GM12875 (cell line): ENCODE results near the gene FOXO3.

ENCODE experiments used
- H3K4me3 ChIP-seq: one replicate; pipeline ENCODE4 v1.5.1; 2011; ENCODE audit warnings: low read depth, low read length, control low read depth
- TF ChIP-seq, protein P1 (sequence below): IDR thresholded peaks from 2 replicates; pipeline ENCODE4 v1.5.1; 2011; ENCODE audit warnings: low read depth, mild to moderate bottlenecking, control low read depth, inconsistent platforms, low read length, moderate library complexity, borderline replicate concordance; ENCODE audit not compliant: insufficient read depth

The FOXO3 gene

DNA sequence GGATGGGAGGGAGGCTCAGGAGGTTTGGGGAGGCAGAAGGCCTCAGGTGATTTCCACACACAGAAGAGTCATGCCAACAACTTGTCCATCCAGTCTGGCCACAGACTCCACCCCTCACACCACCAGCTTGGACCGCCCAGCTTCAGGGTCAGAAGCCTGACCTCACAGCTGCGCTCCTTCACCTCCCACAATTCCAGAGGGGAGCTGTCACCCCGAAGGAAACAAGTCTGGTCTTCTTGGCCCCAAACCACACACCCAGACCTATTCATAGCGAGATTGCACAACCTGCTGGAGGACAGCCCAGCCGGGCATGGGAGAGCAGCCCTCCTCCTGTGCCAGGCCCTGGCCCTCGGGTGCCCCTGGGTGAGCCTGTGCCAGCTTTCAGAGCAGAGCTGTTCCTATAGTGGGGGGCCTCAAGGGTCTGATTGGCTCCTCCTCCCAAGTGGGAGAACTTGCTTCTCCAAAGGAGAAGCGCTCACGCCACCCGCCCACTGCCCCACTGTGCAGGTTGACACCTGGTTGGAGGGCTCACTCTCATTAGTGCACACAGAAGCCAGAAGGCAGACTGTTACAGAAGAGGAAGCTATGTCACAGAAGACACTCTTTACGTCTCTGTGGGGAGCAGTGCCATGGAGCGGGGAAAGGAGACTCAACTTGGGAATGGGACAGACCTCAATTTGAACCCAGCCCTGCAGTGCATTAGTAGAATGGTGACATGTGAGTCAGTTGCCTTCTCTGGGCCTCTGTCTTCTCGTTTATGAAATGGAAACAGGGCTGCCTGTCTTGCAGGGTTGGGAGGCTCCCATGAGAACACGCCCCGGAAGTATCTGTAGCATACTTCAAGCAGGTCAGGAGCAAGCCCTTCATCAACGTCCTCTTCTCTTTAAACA is 128.8 kb downstream of the FOXO3 start:
- no peak overlapping the region for H3K4me3 ChIP-seq
- TF ChIP-seq, protein P1, sequence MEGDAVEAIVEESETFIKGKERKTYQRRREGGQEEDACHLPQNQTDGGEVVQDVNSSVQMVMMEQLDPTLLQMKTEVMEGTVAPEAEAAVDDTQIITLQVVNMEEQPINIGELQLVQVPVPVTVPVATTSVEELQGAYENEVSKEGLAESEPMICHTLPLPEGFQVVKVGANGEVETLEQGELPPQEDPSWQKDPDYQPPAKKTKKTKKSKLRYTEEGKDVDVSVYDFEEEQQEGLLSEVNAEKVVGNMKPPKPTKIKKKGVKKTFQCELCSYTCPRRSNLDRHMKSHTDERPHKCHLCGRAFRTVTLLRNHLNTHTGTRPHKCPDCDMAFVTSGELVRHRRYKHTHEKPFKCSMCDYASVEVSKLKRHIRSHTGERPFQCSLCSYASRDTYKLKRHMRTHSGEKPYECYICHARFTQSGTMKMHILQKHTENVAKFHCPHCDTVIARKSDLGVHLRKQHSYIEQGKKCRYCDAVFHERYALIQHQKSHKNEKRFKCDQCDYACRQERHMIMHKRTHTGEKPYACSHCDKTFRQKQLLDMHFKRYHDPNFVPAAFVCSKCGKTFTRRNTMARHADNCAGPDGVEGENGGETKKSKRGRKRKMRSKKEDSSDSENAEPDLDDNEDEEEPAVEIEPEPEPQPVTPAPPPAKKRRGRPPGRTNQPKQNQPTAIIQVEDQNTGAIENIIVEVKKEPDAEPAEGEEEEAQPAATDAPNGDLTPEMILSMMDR = no peak

DNA sequence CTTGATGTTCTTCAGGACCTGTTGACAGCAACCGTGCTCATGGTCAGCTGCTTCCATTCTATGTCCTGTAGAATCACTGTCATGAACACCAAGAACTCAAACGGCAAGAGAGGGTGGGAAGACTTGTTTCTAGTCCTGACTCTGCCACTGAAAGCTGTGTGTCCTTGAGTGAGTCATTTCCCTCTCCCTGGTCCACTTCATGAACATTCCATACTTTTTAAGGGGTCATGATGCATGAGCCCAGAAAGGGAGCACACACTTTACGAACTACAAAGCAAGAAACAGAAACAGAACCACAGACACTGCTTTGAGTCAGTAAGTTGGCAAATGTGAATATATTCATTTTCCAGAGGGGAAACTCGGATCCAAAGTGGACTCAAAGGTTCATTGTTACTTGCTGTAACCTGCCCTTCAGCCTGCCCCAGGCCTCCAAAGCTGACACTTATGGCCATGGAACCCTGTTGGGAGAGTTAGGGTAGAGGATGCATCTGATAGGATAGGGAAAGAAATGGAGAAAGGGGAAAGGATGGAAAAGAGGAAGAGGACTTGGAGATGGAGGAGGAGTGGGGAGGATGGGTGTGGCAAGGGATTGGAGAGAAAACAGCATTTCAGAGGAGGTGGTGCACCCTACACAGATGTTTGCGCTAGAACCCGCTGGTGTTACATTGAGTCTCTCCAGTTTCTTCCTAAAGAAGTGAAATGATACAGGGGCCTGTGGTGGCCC is 129.8 kb downstream of the FOXO3 start:
- TF ChIP-seq, protein P1 = no peak

DNA sequence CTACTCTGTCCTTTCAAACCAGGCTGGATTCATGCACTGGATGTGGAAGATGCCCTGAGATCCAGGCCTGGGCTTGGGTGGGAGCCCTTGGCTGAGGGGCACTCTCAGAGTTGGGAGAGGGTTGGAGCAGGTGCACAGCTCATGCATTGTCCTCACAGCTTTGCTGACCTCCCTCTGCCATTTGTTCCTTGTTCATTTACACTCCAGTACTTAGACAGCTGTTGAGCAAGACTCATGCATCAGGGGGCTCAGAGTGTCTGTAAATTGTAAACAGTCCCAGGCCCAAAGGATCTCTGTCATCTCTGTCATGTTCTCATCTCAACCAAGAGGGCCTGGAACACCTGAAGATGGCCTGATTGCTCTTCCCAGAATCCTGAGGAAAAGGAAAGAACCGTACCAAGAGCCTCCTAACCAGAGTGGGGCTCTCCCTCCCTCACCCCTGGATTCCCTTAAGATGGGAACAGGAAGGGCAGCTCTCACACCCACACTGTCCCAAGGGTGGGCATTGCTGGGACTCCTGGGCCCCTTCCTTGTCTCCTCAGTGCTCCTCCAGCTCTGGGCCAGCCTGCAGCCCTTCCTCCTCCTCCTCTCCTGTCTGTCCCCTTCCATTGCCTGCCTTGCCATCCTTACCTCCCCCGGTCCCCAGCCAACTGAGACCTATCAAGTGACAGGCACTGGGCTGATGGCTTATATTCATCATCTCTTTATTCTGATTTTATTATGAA is 132.9 kb downstream of the FOXO3 start:
- no peak overlapping the region for H3K4me3 ChIP-seq
- TF ChIP-seq, protein P1 = no peak

More for the DNA sequence above, 129.8 kb downstream of the FOXO3 start:
- no peak overlapping the region for H3K4me3 ChIP-seq

DNA sequence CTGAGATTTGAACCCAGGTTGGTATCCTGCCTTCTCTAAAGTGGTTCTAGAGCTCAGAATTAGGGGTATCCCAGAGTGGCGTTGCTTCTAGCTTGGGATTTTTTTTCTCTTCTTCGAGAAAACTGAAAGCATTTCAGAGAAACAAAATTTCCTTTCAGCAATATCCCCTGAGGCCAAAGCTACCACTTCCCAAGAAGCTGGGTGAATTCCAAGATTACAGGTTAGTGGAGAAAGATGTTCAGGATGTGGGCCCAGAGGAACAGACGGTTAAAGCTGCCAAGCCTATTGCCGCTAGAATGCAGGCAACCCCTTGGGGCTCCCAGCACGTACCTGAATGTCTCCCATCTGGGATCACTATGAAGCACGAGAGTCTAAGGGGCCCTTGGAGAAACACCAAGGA is 134.1 kb downstream of the FOXO3 start:
- TF ChIP-seq, protein P1 = no peak
- no peak overlapping the region for H3K4me3 ChIP-seq

DNA sequence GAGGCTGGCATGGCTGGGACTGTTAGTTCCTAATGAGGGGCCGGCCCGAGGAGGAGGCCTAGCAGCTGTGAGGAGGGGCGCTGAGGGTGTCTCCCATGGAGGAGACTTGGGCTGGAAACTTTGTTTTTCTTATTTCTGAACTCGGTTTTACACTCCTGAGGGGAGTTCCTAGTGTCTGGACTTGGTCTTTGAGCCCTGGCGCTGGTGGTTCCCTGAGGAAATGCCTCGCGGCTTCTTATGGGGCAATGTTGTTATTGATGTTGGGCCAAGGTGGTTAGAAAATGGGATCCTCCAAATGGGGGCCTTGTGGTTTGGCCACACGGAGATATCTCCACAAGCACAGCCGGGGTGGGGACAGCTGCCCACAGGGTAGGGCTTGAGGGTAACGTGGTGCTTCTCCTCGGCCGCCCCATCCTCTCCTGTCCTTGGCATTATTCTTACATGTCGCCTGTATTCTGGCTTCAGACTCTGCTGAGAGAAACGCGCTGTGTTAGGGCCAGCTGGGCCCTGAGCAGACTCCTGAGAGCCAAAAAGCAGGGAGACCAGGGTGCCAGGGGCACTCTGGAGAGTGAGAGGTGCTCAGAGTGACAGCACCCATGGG is 136.9 kb downstream of the FOXO3 start:
- H3K4me3 ChIP-seq = no peak overlapping the region
- TF ChIP-seq, protein P1 = no peak

DNA sequence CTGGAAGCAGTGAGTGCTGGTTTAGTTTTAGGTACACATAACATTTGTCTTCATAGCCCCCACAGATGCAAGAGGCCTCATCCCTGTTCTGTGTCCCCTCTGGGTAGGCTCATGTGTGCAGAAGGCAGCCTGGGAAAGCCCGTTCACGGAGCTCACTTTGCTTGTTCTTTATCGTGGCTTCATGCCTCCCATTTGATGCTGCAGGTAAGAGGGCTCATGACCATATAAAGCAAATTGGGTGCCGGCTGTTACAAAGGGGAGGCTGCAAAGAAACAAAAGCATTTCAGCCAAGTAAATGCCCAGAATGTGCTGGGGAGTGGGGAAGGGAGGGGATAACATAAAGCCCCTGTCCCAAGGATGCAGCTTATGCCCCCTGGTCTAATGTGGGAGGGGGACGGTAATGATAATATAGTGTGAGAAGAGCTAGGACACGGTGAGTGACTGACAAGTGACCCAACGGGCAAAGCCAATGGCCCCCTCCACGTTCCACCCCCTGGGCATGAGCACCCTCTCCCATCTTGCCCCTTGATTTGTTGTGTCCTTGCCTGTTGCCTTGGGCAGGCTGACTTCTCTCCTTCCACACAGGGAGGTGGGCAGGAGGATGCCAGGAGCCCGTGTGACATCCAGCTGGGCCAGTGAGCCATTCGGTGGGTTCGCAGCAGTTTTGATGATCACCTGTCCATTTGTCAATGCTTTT is 138.0 kb downstream of the FOXO3 start:
- TF ChIP-seq, protein P1 = no peak
- no peak overlapping the region for H3K4me3 ChIP-seq
